Stimulated activated CD8-positive, alpha-beta memory T cell treated with anti-CD3 and anti-CD28 coated beads, Interleukin-15, amount 100 ng/mL, for 4 hours (primary cell): Measurements from ENCODE around the gene ADGRV1.
"Not testable (repeated sequence)": the region's sequence is repeated elsewhere in the genome, so short reads cannot be mapped to it uniquely, and the experiment has no call there.

ENCODE experiments used
- DNase-seq, 2 donors: peaks; one replicate each; pipeline ENCODE4 v3.0.0-alpha.2; 2020; ENCODE audit warnings: low read depth in 2 of 2

ADGRV1 gene

GRCh38 chr5:90902170-90902569, 343.6 kb downstream of the ADGRV1 start:
- DNase-seq: no peak

- DNase-seq: no peak
Measured at GRCh38 chr5:90902651-90903386, 344.2 kb downstream of the ADGRV1 start.

GRCh38 chr5:90909101-90909503, 350.5 kb downstream of the ADGRV1 start:
- no peak for DNase-seq

- no peak for DNase-seq
Measured at GRCh38 chr5:90909940-90910339, 351.3 kb downstream of the ADGRV1 start.

GRCh38 chr5:90911169-90911568, 352.6 kb downstream of the ADGRV1 start:
- no peak for DNase-seq

GRCh38 chr5:90912476-90912875, 353.9 kb downstream of the ADGRV1 start:
- no peak for DNase-seq

GRCh38 chr5:90915393-90915792, 356.8 kb downstream of the ADGRV1 start:
- DNase-seq: no peak

- no peak for DNase-seq
Measured at GRCh38 chr5:90916947-90917800, 358.6 kb downstream of the ADGRV1 start.

GRCh38 chr5:90917928-90918668, 359.5 kb downstream of the ADGRV1 start:
- DNase-seq: no peak

GRCh38 chr5:90921418-90921973, 362.9 kb downstream of the ADGRV1 start:
- DNase-seq: no peak

GRCh38 chr5:90924222-90924621, 365.6 kb downstream of the ADGRV1 start:
- not testable (repeated sequence) for DNase-seq

- not testable (repeated sequence) for DNase-seq
Measured at GRCh38 chr5:90929013-90929839, 370.6 kb downstream of the ADGRV1 start.

- no peak for DNase-seq
Measured at GRCh38 chr5:90930062-90930461, 371.5 kb downstream of the ADGRV1 start.

- DNase-seq: no peak
Measured at GRCh38 chr5:90930756-90931431, 372.3 kb downstream of the ADGRV1 start.

- DNase-seq: no peak
Measured at GRCh38 chr5:90932052-90932699, 373.6 kb downstream of the ADGRV1 start.

GRCh38 chr5:90933298-90933697, 374.7 kb downstream of the ADGRV1 start:
- no peak for DNase-seq

GRCh38 chr5:90934091-90934719, 375.6 kb downstream of the ADGRV1 start:
- no peak for DNase-seq

GRCh38 chr5:90934738-90935137, 376.1 kb downstream of the ADGRV1 start:
- DNase-seq: no peak

- no peak for DNase-seq
Measured at GRCh38 chr5:90939211-90939610, 380.6 kb downstream of the ADGRV1 start.
